ENCODE measurements around the gene PIEZO2.

- no peak for TF ChIP-seq REST (IDR thresholded peaks at IDR 0.05; ENCODE audit: insufficient read depth in 1 of 2, low read depth in 2 of 2, low read length in 1 of 2)
- TF ChIP-seq CTCF (IDR thresholded peaks at IDR 0.05): no peak
- no peak for TF ChIP-seq POLR2AphosphoS5 (IDR thresholded peaks at IDR 0.05; ENCODE audit: low read depth, low read length)
- no peak for TF ChIP-seq TCF7L2 (IDR thresholded peaks at IDR 0.05; ENCODE audit: low read depth, low read length)
- no peak for TF ChIP-seq SIN3A (IDR thresholded peaks at IDR 0.05; ENCODE audit: borderline replicate concordance, insufficient read depth, low read depth, low read length)
Measured at GRCh38 chr18:11077548-11078187, 71.7 kb downstream of the PIEZO2 start.

Measured in Panc1 (cell line).